Left cardiac atrium (tissue), 4 donors: Measurements from ENCODE around the gene GSTM1. TPM values are rescaled to one million over a fixed set of nuclear protein-coding genes. Genes with fewer than 3 reads are reported as not detected.
"Not testable (repeated sequence)": the region's sequence is repeated elsewhere in the genome, so short reads cannot be mapped to it uniquely, and the experiment has no call there.

ENCODE experiments used
- ATAC-seq, 2 donors: fragments of 200-7000 bp; cut with Tn5 transposase; one replicate each; pipeline ENCODE4 v1.9.1; 2020; ENCODE audit warnings: mild to moderate bottlenecking in 2 of 2, moderate library complexity in 2 of 2
- DNase-seq: peaks from one replicate; pipeline ENCODE4 v3.0.0-alpha.2; 2020
- intact Hi-C, 2 donors: fragments of 100-400 bp; cut with DNase I; formaldehyde crosslinking; loops; one replicate each; pipeline versions ENCODE4 v1.14.1 to v1.15.1; 2022 to 2023
- total RNA-seq, 2 donors: library from RNA; stranded (reverse); fragmentation: NEBNext Ultra II Directional; extraction: Animal tissue kit (Norgen Biotek cat#: 25700); gene quantifications; one replicate each; pipeline ENCODE4 v1.2.1, GENCODE V29; 2021
- donor health status: DM: no; HTN: yes; CAD: no.
- donor health status: DM: no; HTN: yes; CAD: no; lungs with severe emphysema.
- donor health status: DM: yes; HTN: yes; CAD: no.
- donor health status: Dilated cardiomyopathy.

GSTM1 gene
- total RNA-seq, 2 donors from 2014 or later: not detected

DNA sequence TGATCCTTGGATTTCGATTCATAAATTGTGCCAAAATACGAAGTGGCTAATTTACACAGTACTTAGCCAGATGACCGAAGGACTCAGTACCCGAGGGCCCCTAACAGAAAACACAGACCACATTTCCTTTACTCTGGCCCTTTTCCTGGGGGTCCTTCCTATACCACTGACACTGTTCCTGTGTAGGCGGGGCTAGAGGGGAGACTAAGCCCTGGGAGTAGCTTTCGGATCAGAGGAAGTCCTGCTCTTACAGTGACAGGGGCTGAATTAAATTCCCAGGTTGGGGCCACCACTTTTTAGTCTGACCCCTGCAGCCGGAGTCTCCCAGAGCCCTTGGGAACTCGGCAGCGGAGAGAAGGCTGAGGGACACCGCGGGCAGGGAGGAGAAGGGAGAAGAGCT is 508 bp upstream of the GSTM1 start:
- DNase-seq, intact Hi-C loops: not testable (repeated sequence)
- peak in 1 of 2 donors; percentile 21 for ATAC-seq

GRCh38 chr1:109689844-109690405 is 2.3 kb downstream of the GSTM1 start:
- intact Hi-C loops: no loop called here
- DNase-seq: no peak
- no peak for ATAC-seq

DNA sequence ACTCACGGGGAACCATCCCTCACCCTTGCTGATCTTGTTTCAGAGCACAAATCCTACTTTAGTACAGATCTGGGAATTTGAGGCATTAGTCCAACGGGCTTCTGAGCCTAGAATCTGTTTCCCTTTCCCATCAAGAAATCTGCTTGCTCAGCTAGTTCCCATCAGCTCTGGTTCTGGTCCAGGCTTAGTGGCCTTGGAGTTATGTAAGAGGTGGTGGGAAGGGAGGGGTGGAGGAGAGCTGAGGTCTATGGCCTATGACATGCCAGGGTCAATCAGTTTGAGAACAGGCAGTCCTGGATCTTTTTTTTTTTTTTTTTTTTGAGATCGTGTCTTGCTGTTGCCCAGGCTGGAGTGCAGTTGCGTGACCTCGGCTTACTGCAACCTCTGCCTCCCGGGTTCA is 4.1 kb downstream of the GSTM1 start:
- intact Hi-C loops: no loop called here
- ATAC-seq: no peak
- no peak for DNase-seq

GRCh38 chr1:109694400-109694799 is 6.8 kb downstream of the GSTM1 start:
- DNase-seq, ATAC-seq, intact Hi-C loops: not testable (repeated sequence)

DNA sequence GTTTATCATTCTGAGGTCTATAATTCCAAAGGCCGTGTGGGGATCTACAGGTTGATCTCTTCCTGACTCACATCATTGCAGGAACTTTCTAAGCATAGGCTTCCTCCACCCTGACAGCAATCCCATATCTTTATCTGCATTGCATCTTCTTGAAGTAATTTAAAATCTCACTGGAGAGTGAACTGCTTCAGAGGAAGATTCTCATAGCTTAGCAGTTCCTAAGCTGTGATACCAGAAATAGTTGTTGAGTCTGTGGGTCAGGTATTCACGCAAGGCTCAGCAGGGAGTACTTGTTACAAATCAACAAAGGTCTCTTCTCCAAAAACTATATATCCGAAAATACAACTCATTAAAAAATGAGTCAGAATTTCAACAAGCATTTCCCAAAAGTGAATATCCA is 7.5 kb downstream of the GSTM1 start:
- intact Hi-C loops, ATAC-seq, DNase-seq: not testable (repeated sequence)

- ATAC-seq (no peak), DNase-seq (no peak)
- intact Hi-C loops: no loop called here
Observed at GRCh38 chr1:109697066-109697465, 9.4 kb downstream of the GSTM1 start.

- intact Hi-C loops, DNase-seq, ATAC-seq: not testable (repeated sequence)
Observed at GRCh38 chr1:109697861-109698260, 10.2 kb downstream of the GSTM1 start.

- DNase-seq, ATAC-seq, intact Hi-C loops: not testable (repeated sequence)
Observed at GRCh38 chr1:109702940-109703339, 15.3 kb downstream of the GSTM1 start.

- DNase-seq: no peak
- intact Hi-C loops: no loop called here
- no peak for ATAC-seq
Observed at GRCh38 chr1:109704173-109704572, 16.6 kb downstream of the GSTM1 start.

- ATAC-seq (no peak), DNase-seq (no peak)
- intact Hi-C loops: no loop called here
Observed at GRCh38 chr1:109705411-109705810, 17.8 kb downstream of the GSTM1 start.

DNA sequence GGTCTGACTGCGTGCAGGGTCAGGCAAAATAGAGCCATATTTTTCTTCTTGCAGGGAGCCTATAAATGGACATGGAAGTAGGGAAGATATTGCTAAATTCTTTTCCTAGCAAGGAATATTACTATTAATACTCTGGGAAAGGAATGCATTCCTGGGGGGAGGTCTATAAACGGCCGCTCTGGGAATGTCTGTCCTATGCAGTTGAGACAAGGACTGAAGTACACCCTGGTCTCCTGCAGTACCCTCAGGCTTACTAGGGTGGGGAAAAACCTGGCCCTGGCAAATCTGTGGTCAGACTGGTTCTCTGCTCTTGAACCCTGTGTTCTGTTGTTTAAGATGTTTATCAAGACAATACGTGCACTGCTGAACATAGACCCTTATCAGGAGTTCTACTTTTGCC is 21.3 kb downstream of the GSTM1 start:
- DNase-seq, intact Hi-C loops, ATAC-seq: not testable (repeated sequence)

- ATAC-seq, DNase-seq, intact Hi-C loops: not testable (repeated sequence)
Observed at GRCh38 chr1:109709822-109710221, 22.2 kb downstream of the GSTM1 start.

- DNase-seq: peak; percentile 36
- intact Hi-C loops: not testable (repeated sequence)
- peak; percentile 71 to 80 for ATAC-seq
Observed at GRCh38 chr1:109711593-109712320, 24.1 kb downstream of the GSTM1 start, which contains the start of gene GSTM5. Gene GSTM5 (plus strand): TSS chr1:109712251. CDS start chr1:109712313, 62 bp downstream.

DNA sequence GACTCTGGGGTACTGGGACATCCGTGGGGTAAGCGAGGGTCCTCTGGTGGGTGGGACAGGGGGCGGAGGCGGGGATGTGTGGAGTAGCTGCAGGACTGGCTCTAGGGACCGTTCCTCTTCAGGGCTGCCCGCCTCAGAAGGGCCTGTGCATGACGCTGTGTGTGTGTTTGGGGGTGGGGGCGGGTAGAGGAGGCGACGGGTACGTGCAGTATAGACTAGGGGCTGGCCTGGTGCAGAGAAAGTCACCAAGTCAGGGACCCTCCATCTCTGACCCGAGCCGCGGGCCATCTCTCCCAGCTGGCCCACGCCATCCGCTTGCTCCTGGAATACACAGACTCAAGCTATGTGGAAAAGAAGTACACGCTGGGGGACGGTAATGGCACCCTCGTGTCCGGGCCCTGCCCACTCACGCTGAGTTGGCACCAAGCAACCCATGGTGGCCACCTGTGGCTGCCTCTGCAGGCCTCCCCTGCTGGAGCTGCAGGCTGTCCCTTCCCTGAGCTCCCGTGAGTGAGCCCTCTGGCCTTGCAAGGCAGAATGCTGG is 24.8 kb downstream of the GSTM1 start:
- DNase-seq: no peak
- ATAC-seq: peak in 1 of 2 donors; percentile 25
- intact Hi-C loops: no loop called here

- intact Hi-C loops: no loop called here
- ATAC-seq (no peak), DNase-seq (no peak)
Observed at GRCh38 chr1:109713636-109714035, 26.0 kb downstream of the GSTM1 start.

GRCh38 chr1:109714661-109715372 is 27.2 kb downstream of the GSTM1 start:
- intact Hi-C loops: no loop called here
- no peak for DNase-seq
- ATAC-seq: no peak

GRCh38 chr1:109716121-109716520 is 28.5 kb downstream of the GSTM1 start:
- intact Hi-C loops: no loop called here
- ATAC-seq (peak in 1 of 2 donors; percentile 60), DNase-seq (no peak)

DNA sequence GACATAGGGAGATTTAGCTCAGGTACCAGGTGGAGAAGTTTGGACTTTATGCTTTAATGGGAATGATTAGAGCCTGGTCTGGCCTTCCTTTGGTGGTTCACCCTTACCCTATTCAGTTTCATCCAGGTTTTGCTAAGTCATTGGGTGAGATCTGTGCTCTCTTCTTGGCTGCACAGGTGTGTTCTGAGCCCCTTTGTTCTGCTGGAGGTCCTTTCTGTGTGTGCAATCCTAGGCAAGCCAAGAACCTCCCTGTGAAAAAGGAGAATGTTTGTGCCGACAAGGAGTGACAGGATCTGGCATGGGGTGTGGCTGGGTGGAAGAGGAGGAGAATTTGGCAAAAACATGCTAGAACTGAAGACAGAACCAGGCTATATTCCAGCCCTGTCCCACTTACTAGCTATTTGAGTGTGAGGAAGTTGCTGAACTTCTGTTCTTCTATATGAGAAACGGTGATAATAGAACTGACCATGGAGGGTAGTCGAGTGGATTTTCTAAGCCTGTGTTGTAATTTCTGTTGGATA is 29.0 kb downstream of the GSTM1 start:
- DNase-seq: no peak
- peak; percentile 21 to 40 for ATAC-seq
- intact Hi-C loops: no loop called here

GRCh38 chr1:109717729-109718128 is 30.1 kb downstream of the GSTM1 start:
- ATAC-seq: no peak
- intact Hi-C loops: no loop called here

DNA sequence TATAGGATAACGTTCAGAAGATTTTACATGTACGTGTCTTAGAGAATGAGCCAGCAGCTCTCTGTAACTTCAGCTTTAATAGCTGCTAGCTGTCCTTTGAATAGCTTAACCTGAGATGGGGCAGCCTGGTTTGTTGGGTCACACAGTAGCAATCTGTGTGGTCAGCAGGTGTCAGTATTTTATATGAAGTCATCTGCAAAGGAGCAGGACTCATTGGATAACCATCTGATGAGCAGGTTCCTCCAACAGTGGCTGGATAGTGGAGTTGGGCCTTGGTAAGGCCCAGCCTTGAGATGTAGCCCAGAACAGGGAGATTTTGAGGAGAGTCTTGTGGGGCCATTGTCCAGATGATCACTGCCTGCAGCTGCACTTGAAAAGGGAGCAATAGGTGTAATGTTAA is 30.9 kb downstream of the GSTM1 start:
- ATAC-seq: peak in 1 of 2 donors; percentile 32
- DNase-seq: no peak
- intact Hi-C loops: no loop called here

More at GRCh38 chr1:109717729-109718128, 30.1 kb downstream of the GSTM1 start:
- DNase-seq: no peak
